Activated T-helper 1 cell treated with Interleukin-2 at 50 U/mL for 16 hours (primary cell): Measurements from ENCODE around the gene PPP2R5D.
"Not testable (repeated sequence)": the region's sequence is repeated elsewhere in the genome, so short reads cannot be mapped to it uniquely, and the experiment has no call there.

Source experiments
- DNase-seq: peaks from one replicate; pipeline ENCODE4 v3.0.0-alpha.2; 2020; ENCODE audit warnings: low read depth

Gene PPP2R5D

DNA sequence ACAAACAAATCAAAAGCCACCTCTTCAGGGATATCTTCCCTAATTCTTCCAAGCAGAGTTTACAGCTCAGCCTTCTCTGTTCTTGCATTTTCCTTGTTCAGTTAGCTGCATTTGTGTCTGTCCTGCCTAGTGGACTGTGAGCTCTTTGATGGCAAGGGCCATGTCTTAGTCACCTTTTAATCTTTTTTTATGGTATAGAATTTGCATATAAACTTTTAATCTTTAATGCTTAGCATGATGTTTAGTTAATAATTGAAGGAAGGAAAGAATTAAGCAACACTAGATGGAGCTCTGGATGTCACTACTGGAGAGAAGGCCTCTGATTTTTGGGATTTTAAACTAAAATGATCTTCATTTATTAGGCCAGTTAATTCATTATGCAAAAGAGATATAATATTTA, 12.1 kb downstream of the PPP2R5D start:
- DNase-seq = no peak

DNA sequence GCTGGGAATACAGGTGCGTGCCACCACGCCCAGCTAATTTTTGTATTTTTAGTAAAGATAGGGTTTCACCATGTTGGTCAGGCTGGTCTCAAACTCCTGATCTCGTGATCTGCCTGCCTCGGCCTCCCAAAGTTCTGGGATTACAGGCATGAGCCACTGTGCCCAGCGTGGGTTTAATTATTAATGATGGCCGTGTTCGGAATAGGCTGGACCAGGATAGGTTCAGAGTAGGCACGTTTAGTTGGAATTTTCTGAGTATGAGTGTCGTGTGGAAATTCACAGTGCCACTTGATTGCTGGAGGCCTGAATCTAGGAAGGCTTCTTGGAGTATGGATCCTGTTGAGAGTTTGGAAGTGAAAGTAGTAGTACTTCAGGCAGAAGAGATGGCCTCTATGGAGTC, 13.8 kb downstream of the PPP2R5D start:
- not testable (repeated sequence) for DNase-seq

DNA sequence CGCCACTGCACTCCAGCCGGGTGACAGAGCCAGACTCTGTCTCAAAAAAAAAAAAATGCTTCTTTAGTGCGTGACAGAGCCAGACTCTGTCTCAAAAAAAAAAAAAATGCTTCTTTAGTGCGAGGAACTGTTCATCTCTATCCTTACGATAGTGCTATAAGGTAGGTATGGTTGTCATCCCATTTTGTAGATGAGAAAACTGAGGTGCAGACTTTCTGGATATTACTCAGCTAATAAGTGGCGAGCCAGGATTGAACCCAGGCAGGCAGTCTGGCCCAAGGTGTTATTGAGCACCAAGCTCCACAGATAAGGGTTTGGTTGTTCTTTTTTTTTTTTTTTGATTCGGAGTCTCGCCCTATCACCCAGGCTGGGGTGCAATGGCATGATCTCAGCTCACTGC, 17.5 kb downstream of the PPP2R5D start:
- DNase-seq = no peak

- DNase-seq = no peak
Observed at GRCh38 chr6:43005844-43006243, 21.5 kb downstream of the PPP2R5D start.

- DNase-seq = no peak
Observed at GRCh38 chr6:43006251-43006650, 21.9 kb downstream of the PPP2R5D start.

GRCh38 chr6:43007126-43007525, 22.8 kb downstream of the PPP2R5D start:
- no peak for DNase-seq

- DNase-seq = no peak
Observed at GRCh38 chr6:43009124-43009523, 24.8 kb downstream of the PPP2R5D start.

DNA sequence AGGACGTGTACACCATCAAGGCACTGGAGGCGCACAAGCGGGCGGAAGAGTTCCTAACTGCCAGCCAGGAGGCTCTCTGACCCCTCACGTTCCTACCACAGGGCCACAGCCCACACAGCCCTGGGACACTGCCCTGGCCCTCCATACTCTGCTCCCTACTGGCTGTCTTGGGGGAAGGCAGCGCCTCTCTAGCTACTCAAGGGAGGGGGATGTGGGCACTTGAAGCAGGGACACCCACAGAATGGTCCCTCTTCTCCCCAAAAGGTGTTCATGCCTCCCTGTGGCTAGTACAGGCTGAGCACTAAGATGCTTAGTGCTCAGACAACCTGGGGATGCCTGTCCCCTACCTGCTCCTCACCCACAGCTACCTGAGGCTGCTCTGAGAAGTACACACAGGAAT, 26.8 kb downstream of the PPP2R5D start:
- DNase-seq = no peak

DNA sequence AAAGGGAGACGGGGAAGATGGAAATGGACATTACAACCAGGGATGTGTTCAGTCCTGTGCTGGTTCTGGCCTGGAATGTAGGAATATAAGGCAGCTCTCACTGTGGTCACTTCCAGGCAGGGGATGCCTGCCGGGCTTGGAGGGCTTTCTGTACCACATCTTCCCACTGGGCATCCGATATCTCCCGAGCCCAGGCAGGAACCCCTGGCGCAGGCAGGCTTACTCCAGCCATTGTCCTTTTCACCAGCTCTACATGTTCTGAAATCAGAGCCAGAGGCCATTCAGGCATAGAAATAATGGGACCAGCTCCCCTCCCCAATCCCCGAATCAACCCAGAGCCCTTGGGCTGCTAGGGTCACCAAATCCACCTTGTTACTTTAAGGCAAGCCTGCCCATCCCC, 28.0 kb downstream of the PPP2R5D start:
- DNase-seq = no peak

GRCh38 chr6:43013097-43013842, 28.9 kb downstream of the PPP2R5D start:
- DNase-seq = no peak

GRCh38 chr6:43013843-43014433, 29.6 kb downstream of the PPP2R5D start, which contains the start of the genes KLHDC3 and MEA1:
Gene KLHDC3, plus strand, starts transcription at chr6:43014249. Its CDS starts 2,944 bp downstream, at chr6:43017193.
Gene MEA1, minus strand, starts transcription at chr6:43013946. Its CDS starts 133 bp downstream, at chr6:43013813.
- peak; percentile 98 for DNase-seq

- DNase-seq = no peak
Observed at GRCh38 chr6:43014434-43014909, 30.1 kb downstream of the PPP2R5D start.

DNA sequence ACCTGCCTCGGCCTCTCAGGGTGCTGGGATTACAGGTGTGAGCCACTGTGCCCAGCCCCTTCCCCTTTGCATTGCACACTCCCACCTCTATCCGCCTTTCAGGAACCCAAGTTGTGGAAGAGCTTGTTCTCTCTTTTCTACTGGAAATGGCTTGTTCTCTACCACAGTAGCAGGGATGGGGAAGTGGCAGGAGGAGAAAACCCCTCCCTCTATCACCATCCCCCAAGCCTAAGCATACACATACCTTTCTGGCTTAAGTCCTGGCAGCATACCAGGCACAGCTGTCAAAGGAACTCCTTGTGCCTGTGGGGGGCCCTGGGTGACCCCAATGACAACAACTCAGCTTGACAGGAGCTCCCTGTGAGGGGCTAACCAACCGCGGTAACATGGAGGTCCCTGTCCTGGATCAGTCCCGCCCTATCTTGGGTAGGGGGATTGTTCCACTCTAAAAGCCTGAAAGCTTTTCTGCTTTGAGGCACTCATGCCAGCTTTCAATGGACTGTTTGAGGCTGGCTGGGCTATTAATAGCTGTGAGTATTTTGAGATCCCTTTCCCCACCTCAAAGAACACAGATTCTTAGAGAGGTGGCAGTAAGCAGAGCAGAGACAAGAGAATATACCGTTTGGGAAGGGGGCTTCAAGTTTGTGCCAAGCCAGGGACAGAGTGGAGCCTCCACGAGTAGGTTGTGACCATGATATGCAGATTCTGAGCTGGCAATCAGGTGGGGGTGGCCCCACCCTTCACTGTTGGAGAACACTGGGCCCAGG, 32.0 kb downstream of the PPP2R5D start:
- DNase-seq = no peak

DNA sequence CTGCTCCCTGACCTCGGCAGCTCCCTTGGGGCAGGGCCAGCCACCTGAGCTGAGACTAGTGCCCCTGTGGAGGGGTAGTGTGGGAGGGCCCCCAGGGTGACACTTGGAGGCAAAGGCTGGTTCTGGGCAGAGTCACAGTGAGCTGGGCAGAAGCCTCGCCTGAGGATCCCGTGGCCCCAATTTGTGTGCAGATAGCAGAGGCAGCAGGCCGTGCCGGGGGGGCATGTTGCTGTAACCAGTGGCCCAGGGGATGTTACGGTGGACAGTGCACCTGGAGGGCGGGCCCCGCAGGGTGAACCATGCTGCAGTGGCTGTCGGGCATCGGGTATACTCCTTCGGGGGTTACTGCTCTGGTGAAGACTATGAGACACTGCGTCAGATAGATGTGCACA, 32.6 kb downstream of the PPP2R5D start:
- no peak for DNase-seq

- no peak for DNase-seq
Observed at GRCh38 chr6:43019152-43019551, 34.8 kb downstream of the PPP2R5D start.

DNA sequence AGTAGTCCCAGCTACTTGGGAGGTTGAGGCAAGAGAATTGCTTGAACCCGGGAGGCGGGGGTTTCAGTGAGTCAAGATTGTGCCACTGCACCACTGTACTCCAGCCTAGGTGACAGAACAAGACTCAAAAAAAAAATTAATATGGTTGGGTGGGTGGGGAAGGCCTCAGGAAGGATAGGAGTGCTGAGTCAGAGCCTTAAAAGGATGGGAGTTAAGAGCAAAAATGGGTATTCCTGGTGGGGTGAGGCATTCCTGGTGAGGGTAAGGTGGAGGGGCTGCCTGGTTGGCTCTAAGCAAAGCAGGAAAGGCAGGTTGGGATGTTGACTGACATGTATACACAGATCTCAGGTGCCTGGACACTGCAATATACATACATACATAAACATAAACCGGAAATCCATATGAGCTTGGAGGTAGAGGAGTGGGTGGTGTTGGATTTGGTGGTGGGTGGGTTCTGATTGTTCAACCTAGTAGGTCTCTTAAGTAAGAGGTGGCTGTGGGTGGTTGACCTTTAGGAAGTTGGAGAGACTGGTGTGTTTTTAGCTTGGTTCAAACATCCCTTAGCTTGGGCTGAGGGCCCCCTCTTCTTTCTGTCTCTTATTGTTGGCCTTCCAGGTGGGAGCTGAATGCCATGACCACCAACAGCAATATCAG, 35.8 kb downstream of the PPP2R5D start:
- no peak for DNase-seq

DNA sequence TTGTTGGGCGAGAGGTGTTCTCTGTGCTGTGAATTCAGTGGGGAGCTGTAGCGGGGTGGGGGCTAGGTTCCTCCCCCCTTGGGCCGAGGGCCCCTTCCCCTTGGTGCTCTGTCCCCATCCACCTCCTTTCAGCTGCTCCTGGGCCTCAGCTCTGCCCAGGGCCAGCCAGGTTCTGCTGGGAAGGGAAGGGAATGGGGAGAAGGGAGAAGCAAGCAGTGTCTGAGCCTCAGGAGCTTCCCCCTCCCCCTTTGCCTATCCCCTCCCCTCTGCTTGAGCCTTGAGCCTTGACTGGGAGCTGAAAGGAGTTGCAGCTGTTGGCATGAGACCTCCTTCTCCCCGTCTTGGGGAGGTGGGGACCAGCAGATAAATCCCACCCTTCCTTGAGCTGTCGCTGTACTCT, 36.5 kb downstream of the PPP2R5D start:
- no peak for DNase-seq

- peak; percentile 60 for DNase-seq
Observed at GRCh38 chr6:43021270-43022047, 37.1 kb downstream of the PPP2R5D start, which contains the start of gene RRP36. Gene RRP36, plus strand, starts transcription at chr6:43021623. Its CDS starts 32 bp downstream, at chr6:43021655.

DNA sequence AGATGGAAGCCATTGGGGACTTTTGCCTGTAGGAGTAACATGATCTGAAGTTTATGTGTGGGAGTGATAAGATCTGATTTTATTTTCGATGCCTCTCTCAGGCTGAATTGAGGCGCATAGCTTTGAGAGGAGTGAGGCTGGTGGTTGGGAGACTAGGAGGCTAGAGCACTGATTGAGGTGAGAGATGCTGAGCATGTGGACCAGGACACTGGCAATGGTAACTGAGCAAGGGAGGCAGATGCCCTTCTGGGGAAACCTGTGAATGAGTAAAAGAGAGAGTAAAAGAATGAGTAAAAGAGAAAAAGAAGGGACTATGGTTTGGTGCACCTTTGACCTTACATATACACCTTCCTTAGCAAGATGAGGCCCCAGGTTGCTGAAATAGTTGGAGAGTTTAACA, 40.1 kb downstream of the PPP2R5D start:
- DNase-seq = no peak

DNA sequence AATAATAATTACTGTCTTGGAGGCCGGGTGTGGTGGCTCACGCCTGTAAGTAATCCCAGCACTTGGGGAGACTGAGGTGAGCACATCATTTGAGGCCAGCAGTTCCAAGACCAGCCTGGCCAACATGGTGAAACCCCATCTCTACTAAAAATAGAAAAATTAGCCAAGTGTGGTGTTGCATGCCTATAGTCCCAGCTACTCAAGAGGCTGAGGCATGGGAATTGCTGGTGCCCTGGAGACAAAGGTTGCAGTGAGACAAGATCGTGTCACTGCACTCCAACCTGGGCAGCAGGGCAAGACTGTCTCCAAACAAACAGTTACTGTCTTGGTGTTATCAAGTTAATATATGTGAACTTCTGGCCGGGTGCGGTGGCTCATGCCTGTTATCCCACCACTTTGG, 42.0 kb downstream of the PPP2R5D start:
- no peak for DNase-seq

DNA sequence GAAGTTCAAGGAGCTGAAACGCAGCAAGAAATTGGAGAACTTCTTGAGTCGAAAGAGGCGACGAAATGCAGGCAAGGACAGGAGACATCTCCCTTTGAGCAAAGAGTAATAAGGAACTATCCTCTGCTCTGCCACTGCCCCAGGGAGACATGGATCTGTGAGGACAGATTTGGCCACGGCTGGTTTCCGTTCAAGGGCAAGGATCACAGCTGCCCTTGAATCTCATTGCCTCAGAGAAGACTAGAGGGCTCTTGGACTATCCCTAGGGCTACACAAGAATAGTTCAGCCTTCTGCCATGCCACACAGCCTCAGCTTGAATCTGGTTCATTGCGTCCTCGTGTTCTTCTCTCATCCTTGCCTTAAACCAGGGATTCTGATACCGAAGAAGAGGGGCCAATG, 44.8 kb downstream of the PPP2R5D start:
- DNase-seq = no peak
